ENCODE data around the gene NPIPB2.

GRCh38 chr16:11946433-11946832, 4.6 kb upstream of the NPIPB2 start:
- TF ChIP-seq, protein P1, sequence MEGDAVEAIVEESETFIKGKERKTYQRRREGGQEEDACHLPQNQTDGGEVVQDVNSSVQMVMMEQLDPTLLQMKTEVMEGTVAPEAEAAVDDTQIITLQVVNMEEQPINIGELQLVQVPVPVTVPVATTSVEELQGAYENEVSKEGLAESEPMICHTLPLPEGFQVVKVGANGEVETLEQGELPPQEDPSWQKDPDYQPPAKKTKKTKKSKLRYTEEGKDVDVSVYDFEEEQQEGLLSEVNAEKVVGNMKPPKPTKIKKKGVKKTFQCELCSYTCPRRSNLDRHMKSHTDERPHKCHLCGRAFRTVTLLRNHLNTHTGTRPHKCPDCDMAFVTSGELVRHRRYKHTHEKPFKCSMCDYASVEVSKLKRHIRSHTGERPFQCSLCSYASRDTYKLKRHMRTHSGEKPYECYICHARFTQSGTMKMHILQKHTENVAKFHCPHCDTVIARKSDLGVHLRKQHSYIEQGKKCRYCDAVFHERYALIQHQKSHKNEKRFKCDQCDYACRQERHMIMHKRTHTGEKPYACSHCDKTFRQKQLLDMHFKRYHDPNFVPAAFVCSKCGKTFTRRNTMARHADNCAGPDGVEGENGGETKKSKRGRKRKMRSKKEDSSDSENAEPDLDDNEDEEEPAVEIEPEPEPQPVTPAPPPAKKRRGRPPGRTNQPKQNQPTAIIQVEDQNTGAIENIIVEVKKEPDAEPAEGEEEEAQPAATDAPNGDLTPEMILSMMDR (IDR thresholded peaks at IDR 0.05): no peak
- TF ChIP-seq POLR2A (IDR thresholded peaks at IDR 0.05): no peak

All from right lobe of liver (tissue), 4 donors.